HL-60 (cell line): ENCODE results near the gene MRTFA.

Experiments used
- DNase-seq, 2 experiments: peaks; one replicate each; pipeline ENCODE4 v3.0.0-alpha.2; 2010 to 2020; ENCODE audit warnings: low read depth in 1 of 2, low spot score in 1 of 2
- H3K27ac ChIP-seq: fragments of 250-450 bp; sonication (Bioruptor Pico); replicated peaks from 2 replicates; pipeline ENCODE4 v1.5.1; 2020; ENCODE audit warnings: mild to moderate bottlenecking, moderate library complexity
- H3K27me3 ChIP-seq: fragments of 250-450 bp; sonication (Bioruptor Pico); 2 replicates; pipeline ENCODE4 v1.5.1; 2021; ENCODE audit warnings: mild to moderate bottlenecking, moderate library complexity; ENCODE audit not compliant: insufficient read depth, poor library complexity, severe bottlenecking
- H3K4me3 ChIP-seq: replicated peaks from 2 replicates; pipeline ENCODE4 v1.5.1; 2011; ENCODE audit warnings: mild to moderate bottlenecking, control low read depth, low read length; ENCODE audit not compliant: insufficient read depth
- GABPA ChIP-seq: IDR thresholded peaks from 2 replicates; pipeline ENCODE4 v1.6.1; 2012; ENCODE audit warnings: low read depth
- POLR2AphosphoS5 ChIP-seq: IDR thresholded peaks from 2 replicates; pipeline ENCODE4 v1.6.1; 2012; ENCODE audit warnings: low read depth
- SPI1 ChIP-seq: IDR thresholded peaks from 2 replicates; pipeline ENCODE4 v1.6.1; 2012; ENCODE audit warnings: low read depth, mild to moderate bottlenecking, borderline replicate concordance
- TF ChIP-seq, protein P1 (sequence below): IDR thresholded peaks from one replicate; pipeline ENCODE4 v1.5.1; 2011; ENCODE audit warnings: low read length, control low read depth, inconsistent platforms; ENCODE audit not compliant: insufficient read depth
- TF ChIP-seq, protein P2 (sequence below): IDR thresholded peaks from 2 replicates; pipeline ENCODE4 v1.6.1; 2012; ENCODE audit warnings: low read depth; ENCODE audit not compliant: insufficient replicate concordance

The MRTFA gene

DNA sequence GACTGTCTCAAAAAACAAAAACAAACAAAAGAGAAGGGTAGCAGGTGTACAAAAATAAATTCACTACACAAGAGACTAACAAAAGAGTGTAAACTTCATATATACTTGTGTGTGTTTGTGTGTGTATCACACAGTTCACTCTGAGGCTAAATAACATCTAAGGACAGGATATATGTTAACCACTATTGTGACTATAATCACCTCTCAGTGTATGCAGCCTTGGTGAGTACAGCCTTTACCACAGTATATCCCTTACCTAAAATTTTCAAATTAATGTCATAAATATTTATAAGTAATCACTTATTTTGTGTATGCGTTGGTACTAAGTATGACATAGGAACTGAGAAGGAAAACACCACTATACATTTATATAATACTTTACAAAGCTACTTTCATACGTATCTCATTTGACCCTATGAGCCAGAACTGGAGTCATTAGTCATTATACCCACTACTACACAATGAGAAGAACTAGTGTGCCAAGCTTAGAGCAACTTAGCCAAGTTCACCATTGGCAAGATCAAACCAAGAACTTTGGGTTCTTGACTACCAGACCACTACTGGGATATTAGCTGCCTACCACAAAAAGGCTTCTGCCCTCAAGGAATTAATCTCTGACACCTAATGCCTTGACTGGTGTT is 149.4 kb downstream of the MRTFA start:
- Histone ChIP-seq H3K27ac (peak overlapping the region; percentile 40), H3K4me3 (no peak overlapping the region), H3K27me3 (no peaks in the 10 kb centered on the region)
- no peak for DNase-seq
- TF ChIP-seq, protein P1, sequence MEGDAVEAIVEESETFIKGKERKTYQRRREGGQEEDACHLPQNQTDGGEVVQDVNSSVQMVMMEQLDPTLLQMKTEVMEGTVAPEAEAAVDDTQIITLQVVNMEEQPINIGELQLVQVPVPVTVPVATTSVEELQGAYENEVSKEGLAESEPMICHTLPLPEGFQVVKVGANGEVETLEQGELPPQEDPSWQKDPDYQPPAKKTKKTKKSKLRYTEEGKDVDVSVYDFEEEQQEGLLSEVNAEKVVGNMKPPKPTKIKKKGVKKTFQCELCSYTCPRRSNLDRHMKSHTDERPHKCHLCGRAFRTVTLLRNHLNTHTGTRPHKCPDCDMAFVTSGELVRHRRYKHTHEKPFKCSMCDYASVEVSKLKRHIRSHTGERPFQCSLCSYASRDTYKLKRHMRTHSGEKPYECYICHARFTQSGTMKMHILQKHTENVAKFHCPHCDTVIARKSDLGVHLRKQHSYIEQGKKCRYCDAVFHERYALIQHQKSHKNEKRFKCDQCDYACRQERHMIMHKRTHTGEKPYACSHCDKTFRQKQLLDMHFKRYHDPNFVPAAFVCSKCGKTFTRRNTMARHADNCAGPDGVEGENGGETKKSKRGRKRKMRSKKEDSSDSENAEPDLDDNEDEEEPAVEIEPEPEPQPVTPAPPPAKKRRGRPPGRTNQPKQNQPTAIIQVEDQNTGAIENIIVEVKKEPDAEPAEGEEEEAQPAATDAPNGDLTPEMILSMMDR = no peak
- TF ChIP-seq, protein P2, sequence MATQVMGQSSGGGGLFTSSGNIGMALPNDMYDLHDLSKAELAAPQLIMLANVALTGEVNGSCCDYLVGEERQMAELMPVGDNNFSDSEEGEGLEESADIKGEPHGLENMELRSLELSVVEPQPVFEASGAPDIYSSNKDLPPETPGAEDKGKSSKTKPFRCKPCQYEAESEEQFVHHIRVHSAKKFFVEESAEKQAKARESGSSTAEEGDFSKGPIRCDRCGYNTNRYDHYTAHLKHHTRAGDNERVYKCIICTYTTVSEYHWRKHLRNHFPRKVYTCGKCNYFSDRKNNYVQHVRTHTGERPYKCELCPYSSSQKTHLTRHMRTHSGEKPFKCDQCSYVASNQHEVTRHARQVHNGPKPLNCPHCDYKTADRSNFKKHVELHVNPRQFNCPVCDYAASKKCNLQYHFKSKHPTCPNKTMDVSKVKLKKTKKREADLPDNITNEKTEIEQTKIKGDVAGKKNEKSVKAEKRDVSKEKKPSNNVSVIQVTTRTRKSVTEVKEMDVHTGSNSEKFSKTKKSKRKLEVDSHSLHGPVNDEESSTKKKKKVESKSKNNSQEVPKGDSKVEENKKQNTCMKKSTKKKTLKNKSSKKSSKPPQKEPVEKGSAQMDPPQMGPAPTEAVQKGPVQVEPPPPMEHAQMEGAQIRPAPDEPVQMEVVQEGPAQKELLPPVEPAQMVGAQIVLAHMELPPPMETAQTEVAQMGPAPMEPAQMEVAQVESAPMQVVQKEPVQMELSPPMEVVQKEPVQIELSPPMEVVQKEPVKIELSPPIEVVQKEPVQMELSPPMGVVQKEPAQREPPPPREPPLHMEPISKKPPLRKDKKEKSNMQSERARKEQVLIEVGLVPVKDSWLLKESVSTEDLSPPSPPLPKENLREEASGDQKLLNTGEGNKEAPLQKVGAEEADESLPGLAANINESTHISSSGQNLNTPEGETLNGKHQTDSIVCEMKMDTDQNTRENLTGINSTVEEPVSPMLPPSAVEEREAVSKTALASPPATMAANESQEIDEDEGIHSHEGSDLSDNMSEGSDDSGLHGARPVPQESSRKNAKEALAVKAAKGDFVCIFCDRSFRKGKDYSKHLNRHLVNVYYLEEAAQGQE = no peak

DNA sequence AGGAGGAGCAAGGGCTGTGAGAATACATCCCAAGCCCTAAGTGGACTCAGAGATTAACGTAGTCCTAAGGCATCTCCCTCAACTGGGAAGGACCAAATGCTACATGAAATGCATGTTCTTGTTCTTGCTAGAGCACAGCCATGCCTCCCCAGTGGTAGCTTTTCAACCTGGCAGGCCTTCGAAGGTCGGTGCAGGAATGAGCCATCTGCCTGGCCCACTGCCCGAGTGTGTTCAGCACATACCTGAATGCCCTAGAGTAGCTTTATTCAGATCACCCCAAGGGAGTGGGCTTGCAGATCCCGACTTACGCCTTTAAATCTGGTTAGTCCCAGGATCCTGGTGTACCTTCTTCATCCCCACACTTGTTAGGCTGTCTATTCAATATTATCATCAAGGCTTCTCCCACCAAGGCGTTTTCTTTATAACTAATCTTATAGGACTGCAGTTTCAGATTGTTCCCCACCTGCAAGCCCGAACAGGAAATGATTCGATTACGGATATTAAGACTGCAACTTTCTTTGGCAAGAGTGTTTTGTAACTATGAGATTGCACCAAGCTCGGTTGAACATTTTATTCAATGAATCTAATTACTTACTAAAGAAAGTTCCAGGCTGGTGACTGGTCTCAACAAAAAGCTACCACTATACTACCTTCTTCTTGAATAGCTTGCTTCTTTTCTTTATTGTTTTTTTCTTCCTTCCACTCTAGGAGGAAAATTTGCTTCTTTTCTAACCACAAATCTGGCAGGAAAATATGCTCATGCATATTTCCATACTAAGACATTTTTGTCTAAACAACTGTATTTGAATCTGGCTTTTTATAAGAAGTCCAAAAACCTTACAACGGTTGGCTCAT is 150.5 kb downstream of the MRTFA start:
- Histone ChIP-seq H3K27ac (peak overlapping the region; percentile 40), H3K4me3 (no peak overlapping the region), H3K27me3 (no peaks in the 10 kb centered on the region)
- DNase-seq = peak in 1 of 2 experiments; percentile 29
- TF ChIP-seq GABPA = no peak
- no peak for TF ChIP-seq SPI1
- TF ChIP-seq, protein P2 = no peak
- TF ChIP-seq, protein P1 = no peak
- no peak for TF ChIP-seq POLR2AphosphoS5

DNA sequence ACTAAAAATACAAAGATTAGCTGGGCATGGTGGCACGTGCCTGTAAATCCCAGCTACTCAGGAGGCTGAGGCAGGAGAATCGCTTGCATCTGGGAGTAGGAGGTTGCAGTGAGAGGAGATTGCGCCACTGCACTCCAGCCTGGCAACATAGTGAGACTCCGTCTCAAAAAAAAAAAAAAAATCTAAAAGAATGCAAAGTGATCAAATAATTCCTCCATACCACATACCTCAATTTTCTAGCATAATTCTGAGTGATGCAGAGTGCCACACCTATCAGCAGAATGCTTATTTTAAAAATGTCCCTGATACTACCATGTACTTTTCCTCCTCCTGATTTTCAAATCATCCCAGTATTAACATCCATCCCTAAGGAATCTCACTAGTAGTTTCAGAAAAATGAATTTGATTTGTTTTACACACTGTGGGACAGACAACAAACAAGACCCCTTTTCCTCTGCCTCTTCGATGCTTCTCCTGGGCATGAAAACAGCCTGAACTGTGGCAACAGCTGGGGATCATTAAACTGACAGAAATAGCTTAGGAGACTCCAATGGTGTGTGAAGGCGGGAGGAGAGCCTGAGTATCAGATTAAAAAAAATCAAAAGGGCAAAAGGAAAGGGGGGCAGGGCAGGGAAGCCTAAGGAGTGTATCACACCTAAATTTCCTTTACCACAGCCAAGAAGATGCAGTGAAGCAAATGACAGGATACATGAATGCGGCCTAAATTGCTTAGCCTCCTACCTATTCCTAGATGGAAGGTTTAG is 151.4 kb downstream of the MRTFA start:
- Histone ChIP-seq H3K27ac (peak overlapping the region; percentile 57), H3K27me3 (no peaks in the 10 kb centered on the region), H3K4me3 (no peak overlapping the region)
- TF ChIP-seq POLR2AphosphoS5 (no peak), SPI1 (no peak), GABPA (no peak)
- TF ChIP-seq, protein P1 = no peak
- TF ChIP-seq, protein P2 = no peak
- peak in 1 of 2 experiments; percentile 41 for DNase-seq
